H9 (cell line): ENCODE data around the gene GSG1L. TPM values are rescaled to one million over a fixed set of nuclear protein-coding genes. Genes with fewer than 3 reads are reported as not detected.

Experiments
- DNase-seq: peaks from one replicate; pipeline ENCODE4 v3.0.0-alpha.2; 2017
- H2AFZ ChIP-seq: one replicate; pipeline ENCODE4 v1.6.1; 2013; ENCODE audit warnings: mild to moderate bottlenecking, low read length, control low read depth, moderate library complexity
- H2AK5ac ChIP-seq: 2 replicates; pipeline ENCODE4 v1.6.1; 2013; ENCODE audit warnings: low read length, control low read depth, mixed read lengths; ENCODE audit not compliant: insufficient read length
- H2BK120ac ChIP-seq: one replicate; pipeline ENCODE4 v1.6.1; 2013; ENCODE audit warnings: low read depth, mild to moderate bottlenecking, low read length, control low read depth, inconsistent platforms; ENCODE audit not compliant: poor library complexity, severe bottlenecking
- H2BK12ac ChIP-seq: 2 replicates; pipeline ENCODE4 v1.6.1; 2013; ENCODE audit warnings: low read length, control low read depth, mixed read lengths, low read depth; ENCODE audit not compliant: insufficient read length
- H2BK15ac ChIP-seq: 2 replicates; pipeline ENCODE4 v1.6.1; 2013; ENCODE audit warnings: low read depth, low read length, control low read depth
- H2BK20ac ChIP-seq: one replicate; pipeline ENCODE4 v1.6.1; 2013; ENCODE audit warnings: low read depth, mild to moderate bottlenecking, low read length, control low read depth, inconsistent platforms; ENCODE audit not compliant: poor library complexity, severe bottlenecking
- H2BK5ac ChIP-seq: 2 replicates; pipeline ENCODE4 v1.6.1; 2013; ENCODE audit warnings: low read length, control low read depth, mixed read lengths; ENCODE audit not compliant: insufficient read length
- H3K14ac ChIP-seq: 2 replicates; pipeline ENCODE4 v1.6.1; 2013; ENCODE audit warnings: low read length, control low read depth; ENCODE audit not compliant: insufficient read depth
- H3K18ac ChIP-seq: 2 replicates; pipeline ENCODE4 v1.6.1; 2013; ENCODE audit warnings: low read depth, mild to moderate bottlenecking, mixed read lengths, low read length, control low read depth; ENCODE audit not compliant: insufficient read length
- H3K23ac ChIP-seq: 2 replicates; pipeline ENCODE4 v1.6.1; 2013; ENCODE audit warnings: low read length, control low read depth, mixed read lengths, low read depth; ENCODE audit not compliant: insufficient read length
- H3K23me2 ChIP-seq: 2 replicates; pipeline ENCODE4 v1.6.1; 2013; ENCODE audit warnings: low read depth, mild to moderate bottlenecking, mixed read lengths, low read length, control low read depth; ENCODE audit not compliant: insufficient read length, poor library complexity, severe bottlenecking
- H3K27ac ChIP-seq: 2 replicates; pipeline ENCODE4 v1.5.1; 2013; ENCODE audit warnings: low read length, control low read depth, mixed read lengths, low read depth; ENCODE audit not compliant: insufficient read length
- H3K27me3 ChIP-seq: 2 replicates; pipeline ENCODE4 v1.6.1; 2013; ENCODE audit warnings: low read length, control low read depth, inconsistent platforms; ENCODE audit not compliant: insufficient read depth
- H3K4ac ChIP-seq: 2 replicates; pipeline ENCODE4 v1.6.1; 2013; ENCODE audit warnings: low read depth, mild to moderate bottlenecking, control low read depth, inconsistent platforms, low read length, moderate library complexity
- H3K4me1 ChIP-seq: 2 replicates; pipeline ENCODE4 v1.6.1; 2013; ENCODE audit warnings: low read length, control low read depth, inconsistent platforms; ENCODE audit not compliant: insufficient read depth
- H3K4me2 ChIP-seq: 2 replicates; pipeline ENCODE4 v1.6.1; 2013; ENCODE audit warnings: low read length, control low read depth, mixed read lengths; ENCODE audit not compliant: insufficient read length, insufficient read depth
- H3K56ac ChIP-seq: 2 replicates; pipeline ENCODE4 v1.6.1; 2013; ENCODE audit warnings: low read depth, mild to moderate bottlenecking, mixed read lengths, low read length, control low read depth; ENCODE audit not compliant: insufficient read length
- H3K79me1 ChIP-seq: 2 replicates; pipeline ENCODE4 v1.6.1; 2013; ENCODE audit warnings: low read depth, mild to moderate bottlenecking, moderate library complexity, low read length, control low read depth, inconsistent platforms; ENCODE audit not compliant: insufficient read depth, poor library complexity, severe bottlenecking
- H3K79me2 ChIP-seq: 2 replicates; pipeline ENCODE4 v1.6.1; 2013; ENCODE audit warnings: low read length, control low read depth, inconsistent platforms; ENCODE audit not compliant: insufficient read depth
- H3K9ac ChIP-seq: 2 replicates; pipeline ENCODE4 v1.6.1; 2013; ENCODE audit warnings: low read length, control low read depth, mixed read lengths; ENCODE audit not compliant: insufficient read length; ENCODE audit errors: extremely low read depth
- H3K9me3 ChIP-seq: one replicate; pipeline ENCODE4 v1.6.1; 2013; ENCODE audit warnings: low read depth, low read length, inconsistent platforms; ENCODE audit not compliant: control insufficient read depth
- H3T11ph ChIP-seq: one replicate; pipeline ENCODE4 v1.6.1; 2013; ENCODE audit warnings: mild to moderate bottlenecking, low read length, control low read depth, inconsistent platforms
- H4K20me1 ChIP-seq: one replicate; pipeline ENCODE4 v1.6.1; 2013; ENCODE audit not compliant: control insufficient read depth, insufficient read length, insufficient read depth
- H4K5ac ChIP-seq: 2 replicates; pipeline ENCODE4 v1.6.1; 2013; ENCODE audit warnings: low read depth, mild to moderate bottlenecking, mixed read lengths, low read length, control low read depth; ENCODE audit not compliant: insufficient read length
- H4K8ac ChIP-seq: replicated peaks from 2 replicates; pipeline ENCODE4 v1.6.1; 2013; ENCODE audit warnings: low read length, control low read depth, mixed read lengths, low read depth; ENCODE audit not compliant: insufficient read length
- H4K91ac ChIP-seq: 2 replicates; pipeline ENCODE4 v1.6.1; 2013; ENCODE audit warnings: low read depth, mild to moderate bottlenecking, moderate library complexity, mixed read lengths, low read length, control low read depth; ENCODE audit not compliant: insufficient read length
- H3K27ac Mint-ChIP-seq, 3 experiments: 2 replicates in 2 of 3; 3 replicates in 1 of 3; pipeline ENCODE4 v1.8.0; 2020 to 2021; ENCODE audit warnings: mixed read lengths in 3 of 3, mild to moderate bottlenecking in 1 of 3, moderate library complexity in 1 of 3
- H3K27me3 Mint-ChIP-seq: 2 replicates; pipeline ENCODE4 v1.8.0; 2021; ENCODE audit warnings: low read depth, mild to moderate bottlenecking, moderate library complexity, mixed read lengths
- H3K36me3 Mint-ChIP-seq, 3 experiments: 2 replicates in 2 of 3; 3 replicates in 1 of 3; pipeline ENCODE4 v1.8.0; 2020 to 2021; ENCODE audit warnings: low read depth in 3 of 3, mixed read lengths in 3 of 3; ENCODE audit not compliant: insufficient read depth in 1 of 3
- H3K4me1 Mint-ChIP-seq, 2 experiments: 2 replicates each; pipeline ENCODE4 v1.8.0; 2020; ENCODE audit warnings: mixed read lengths in 2 of 2
- H3K4me3 Mint-ChIP-seq, 2 experiments: 2 replicates in 1 of 2; 3 replicates in 1 of 2; pipeline ENCODE4 v1.8.0; 2020 to 2021; ENCODE audit warnings: mild to moderate bottlenecking in 2 of 2, mixed read lengths in 2 of 2, moderate library complexity in 1 of 2
- H3K9me3 Mint-ChIP-seq, 2 experiments: 2 replicates in 1 of 2; 3 replicates in 1 of 2; pipeline ENCODE4 v1.8.0; 2020; ENCODE audit warnings: mild to moderate bottlenecking in 2 of 2, mixed read lengths in 2 of 2, moderate library complexity in 1 of 2
- CTCF ChIP-seq: fragments of 200-600 bp; sonication (generic); conservative IDR thresholded peaks from 3 replicates; pipeline ENCODE4 v1.8.0; 2021; ENCODE audit warnings: antibody characterized with exemption, mild to moderate bottlenecking
- WGBS: extraction: QIAGEN DNeasy Blood & Tissue Kit; methylation state at CpG from one replicate; pipeline ENCODE4 v1.1.7; 2013; ENCODE audit warnings: missing lambda C conversion rate, low lambda C conversion rate, mixed read lengths; ENCODE audit not compliant: insufficient read length; ENCODE audit errors: extremely low coverage; 5-methylcytosine and 5-hydroxymethylcytosine counted together
- total RNA-seq: library from RNA; stranded (reverse); gene quantifications from 2 replicates; pipeline ENCODE4 v1.2.1, GENCODE V29; 2021

The GSG1L gene
- total RNA-seq, 1 experiment from 2014 or later = 0.35 TPM

DNA sequence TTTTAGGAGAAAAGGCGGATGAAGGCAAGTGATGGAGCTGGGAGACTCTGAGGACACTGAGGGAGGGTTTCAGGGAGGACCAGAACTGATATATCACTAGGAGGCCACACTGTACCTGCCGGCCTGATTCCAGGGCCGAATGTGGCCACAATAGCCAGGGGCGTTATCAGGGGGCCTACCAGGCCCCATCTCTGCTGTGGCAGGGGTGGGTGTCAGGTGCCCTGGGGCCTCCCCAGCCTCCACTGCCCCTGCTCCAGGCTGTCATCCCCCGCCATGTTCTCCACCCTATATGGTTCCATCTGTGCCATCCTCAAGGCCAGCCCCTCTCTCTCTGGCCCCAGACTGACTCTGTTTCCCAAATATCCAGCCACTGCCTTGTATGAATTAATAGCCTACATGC, 246.5 kb downstream of the GSG1L start:
- Histone ChIP-seq H3K4ac (no peak overlapping the region), H2BK120ac (no peak overlapping the region), H3K4me1 (no peaks in the 10 kb centered on the region), H3K9ac (no peak overlapping the region), H2AFZ (no peak overlapping the region), H4K5ac (no peak overlapping the region), H2BK20ac (no peak overlapping the region), H3K4me2 (no peak overlapping the region), H3T11ph (no peak overlapping the region), H4K20me1 (no peaks in the 10 kb centered on the region), H2AK5ac (no peak overlapping the region), H4K91ac (no peak overlapping the region), H2BK5ac (no peak overlapping the region), H3K56ac (no peak overlapping the region), H3K79me1 (no peaks in the 10 kb centered on the region), H3K23ac (no peak overlapping the region), H4K8ac (no peak overlapping the region), H2BK15ac (no peak overlapping the region), H3K27ac (no peak overlapping the region), H3K23me2 (no peaks in the 10 kb centered on the region), H2BK12ac (no peak overlapping the region), H3K79me2 (no peaks in the 10 kb centered on the region), H3K27me3 (no peaks in the 10 kb centered on the region), H3K18ac (no peak overlapping the region), H3K14ac (no peak overlapping the region), H3K9me3 (no peaks in the 10 kb centered on the region)
- no peak for DNase-seq
- no peak overlapping the region for H3K27ac Mint-ChIP-seq
- H3K27me3 Mint-ChIP-seq = peaks cover 7% of the 10 kb centered on the region; the same call in 1 of the 2 replicates
- H3K9me3 Mint-ChIP-seq = no peaks in the 10 kb centered on the region
- H3K4me3 Mint-ChIP-seq = no peak overlapping the region
- no CpG with 5 or more reads among the region's 5 CpGs for WGBS
- TF ChIP-seq CTCF = no peak
- no peaks in the 10 kb centered on the region for H3K4me1 Mint-ChIP-seq
- no peaks in the 10 kb centered on the region for H3K36me3 Mint-ChIP-seq
